Neural cell (in vitro differentiated cells): ENCODE results near the gene ZBTB7B. TPM values are rescaled to one million over a fixed set of nuclear protein-coding genes. Genes with fewer than 3 reads are reported as not detected.

Source experiments
- H2AFZ ChIP-seq: fragments of 200-600, 300-800 bp; sonication (generic), shearing (Covaris generic); 2 replicates; pipeline ENCODE4 v1.6.0; 2014; ENCODE audit warnings: low read depth, mild to moderate bottlenecking, antibody characterized with exemption, low read length, moderate library complexity
- H3F3A ChIP-seq: fragments of 200-600 bp; shearing (Covaris generic); 2 replicates; pipeline ENCODE4 v1.6.1; 2016; ENCODE audit warnings: mild to moderate bottlenecking, moderate library complexity, mixed read lengths, antibody characterized with exemption, low read length; ENCODE audit not compliant: insufficient read depth, poor library complexity, severe bottlenecking
- H3K27ac ChIP-seq: fragments of 200-600, 300-800 bp; sonication (generic), shearing (Covaris generic); 2 replicates; pipeline ENCODE4 v1.5.1; 2014; ENCODE audit warnings: mild to moderate bottlenecking, low read length, moderate library complexity
- H3K27me3 ChIP-seq: fragments of 300-800, 200-600 bp; sonication (generic), shearing (Covaris generic); 2 replicates; pipeline ENCODE4 v1.6.0; 2014; ENCODE audit warnings: mild to moderate bottlenecking, low read depth, low read length, moderate library complexity; ENCODE audit not compliant: insufficient read depth
- H3K36me3 ChIP-seq: fragments of 300-800, 200-600 bp; sonication (generic), shearing (Covaris generic); 2 replicates; pipeline ENCODE4 v1.5.1; 2014; ENCODE audit warnings: mild to moderate bottlenecking, antibody characterized with exemption, low read length, moderate library complexity; ENCODE audit not compliant: insufficient read depth
- H3K4me2 ChIP-seq: fragments of 300-800, 200-600 bp; sonication (generic), shearing (Covaris generic); 2 replicates; pipeline ENCODE4 v1.6.0; 2014; ENCODE audit warnings: mild to moderate bottlenecking, low read length
- H3K4me3 ChIP-seq: fragments of 300-800, 200-600 bp; sonication (generic), shearing (Covaris generic); 2 replicates; pipeline ENCODE4 v1.5.1; 2014; ENCODE audit warnings: mild to moderate bottlenecking, low read length, moderate library complexity
- H3K79me2 ChIP-seq: fragments of 200-600 bp; shearing (Covaris generic); replicated peaks from 2 replicates; pipeline ENCODE4 v1.6.0; 2014; ENCODE audit warnings: mild to moderate bottlenecking, low read length, moderate library complexity; ENCODE audit not compliant: insufficient read depth
- H3K9ac ChIP-seq: fragments of 300-800, 200-600 bp; sonication (generic), shearing (Covaris generic); 2 replicates; pipeline ENCODE4 v1.6.1; 2016; ENCODE audit warnings: mild to moderate bottlenecking, low read length, mixed read lengths
- H3K9me2 ChIP-seq: fragments of 200-600 bp; shearing (Covaris generic); 2 replicates; pipeline ENCODE4 v1.6.1; 2016; ENCODE audit warnings: mild to moderate bottlenecking, low read length, mixed read lengths; ENCODE audit not compliant: insufficient read depth
- H3K9me3 ChIP-seq: fragments of 200-600, 300-800 bp; sonication (generic), shearing (Covaris generic); 2 replicates; pipeline ENCODE4 v1.6.1; 2016; ENCODE audit warnings: mild to moderate bottlenecking, mixed run types, low read length, moderate library complexity, mixed read lengths
- H4K20me1 ChIP-seq: fragments of 200-600 bp; shearing (Covaris generic); 2 replicates; pipeline ENCODE4 v1.6.1; 2016; ENCODE audit warnings: mild to moderate bottlenecking, mixed run types; ENCODE audit not compliant: insufficient read depth
- EP300 ChIP-seq: fragments of 450-650 bp; conservative IDR thresholded peaks from 2 replicates; pipeline ENCODE4 v1.6.1; 2014; ENCODE audit warnings: antibody characterized with exemption, mild to moderate bottlenecking, moderate library complexity; ENCODE audit not compliant: poor library complexity, severe bottlenecking
- EZH2 ChIP-seq: fragments of 200-600, 300-800 bp; shearing (Covaris generic), sonication (generic); IDR thresholded peaks from 2 replicates; pipeline ENCODE4 v1.6.1; 2014; ENCODE audit warnings: antibody characterized with exemption, low read length, borderline replicate concordance, mild to moderate bottlenecking; ENCODE audit not compliant: insufficient read depth, poor library complexity, severe bottlenecking
- MXI1 ChIP-seq: fragments of 450-650 bp; conservative IDR thresholded peaks from 2 replicates; pipeline ENCODE4 v1.6.1; 2014; ENCODE audit warnings: antibody characterized with exemption, mild to moderate bottlenecking; ENCODE audit not compliant: poor library complexity, severe bottlenecking
- POLR2AphosphoS5 ChIP-seq: IDR thresholded peaks from 2 replicates; pipeline ENCODE4 v1.6.1; 2012
- RAD21 ChIP-seq: fragments of 450-650 bp; conservative IDR thresholded peaks from 2 replicates; pipeline ENCODE4 v1.6.1; 2014; ENCODE audit warnings: antibody characterized with exemption, mild to moderate bottlenecking, moderate library complexity
- SMC3 ChIP-seq: fragments of 450-650 bp; conservative IDR thresholded peaks from 2 replicates; pipeline ENCODE4 v1.6.1; 2014; ENCODE audit warnings: antibody characterized with exemption, mild to moderate bottlenecking, moderate library complexity; ENCODE audit not compliant: poor library complexity
- TAF1 ChIP-seq: IDR thresholded peaks from 2 replicates; pipeline ENCODE4 v1.6.1; 2012; ENCODE audit warnings: low read depth
- polyA plus RNA-seq: library from polyadenylated mRNA; depleted of rRNA; stranded (reverse); fragments of >200 nt; gene quantifications from 2 replicates; pipeline ENCODE4 v1.2.3, GENCODE V29; 2014
- TF ChIP-seq, protein P1 (sequence below): fragments of 450-650 bp; IDR thresholded peaks from 2 replicates; pipeline ENCODE4 v1.5.1; 2014; ENCODE audit warnings: antibody characterized with exemption, mild to moderate bottlenecking, moderate library complexity; ENCODE audit not compliant: poor library complexity, severe bottlenecking
- TF ChIP-seq, protein P2 (sequence below): IDR thresholded peaks from 2 replicates; pipeline ENCODE4 v1.6.1; 2012; ENCODE audit warnings: borderline replicate concordance

Gene ZBTB7B
- polyA plus RNA-seq, 1 donor from 2014 or later, result 0.54 TPM

DNA sequence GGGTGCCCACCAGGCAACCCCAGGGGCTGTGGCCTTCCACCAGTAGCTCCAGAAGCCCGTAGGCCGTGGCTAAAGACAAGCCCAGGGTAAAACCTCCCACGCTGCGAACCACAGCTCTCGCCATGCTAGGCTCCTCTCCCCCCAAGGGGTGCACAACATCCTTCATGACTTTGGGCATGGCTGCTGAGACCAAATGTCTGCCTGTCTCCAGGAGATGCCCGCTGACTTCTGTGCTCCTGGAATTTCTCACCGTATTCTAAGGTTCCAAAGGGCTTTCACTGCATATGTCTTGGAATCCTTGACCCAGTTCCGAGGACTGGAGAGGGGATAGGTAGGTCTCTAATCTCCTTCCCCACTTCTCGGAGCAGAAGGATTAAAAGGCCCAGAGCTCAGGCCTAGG lies 30.9 kb downstream of the ZBTB7B start, which contains the start of the genes DCST1 and DCST2:
Gene DCST1, plus strand, starts transcription at position 301 of the 400 bp plus-strand sequence. CDS start 213 bp downstream, outside the sequence.
Gene DCST2, minus strand, starts transcription at position 258 of the 400 bp plus-strand sequence. Its CDS starts 80 bp downstream, at position 178.
- Histone ChIP-seq H3K9ac (no peak within 1 kb of the TSS), H3K4me3 (no peak within 1 kb of the TSS), H4K20me1 (no peaks in the 10 kb centered on the region), H2AFZ (no peak within 1 kb of the TSS), H3K27me3 (no peaks in the 10 kb centered on the region), H3K27ac (no peak within 1 kb of the TSS), H3K79me2 (no peaks in the 10 kb centered on the region), H3K36me3 (no peaks in the 10 kb centered on the region), H3F3A (no peaks in the 10 kb centered on the region), H3K4me2 (no peak within 1 kb of the TSS), H3K9me2 (no peaks in the 10 kb centered on the region), H3K9me3 (no peaks in the 10 kb centered on the region)
- no peak for TF ChIP-seq MXI1
- no peak for TF ChIP-seq EP300
- TF ChIP-seq TAF1, result no peak
- TF ChIP-seq POLR2AphosphoS5, result no peak
- TF ChIP-seq, protein P1, sequence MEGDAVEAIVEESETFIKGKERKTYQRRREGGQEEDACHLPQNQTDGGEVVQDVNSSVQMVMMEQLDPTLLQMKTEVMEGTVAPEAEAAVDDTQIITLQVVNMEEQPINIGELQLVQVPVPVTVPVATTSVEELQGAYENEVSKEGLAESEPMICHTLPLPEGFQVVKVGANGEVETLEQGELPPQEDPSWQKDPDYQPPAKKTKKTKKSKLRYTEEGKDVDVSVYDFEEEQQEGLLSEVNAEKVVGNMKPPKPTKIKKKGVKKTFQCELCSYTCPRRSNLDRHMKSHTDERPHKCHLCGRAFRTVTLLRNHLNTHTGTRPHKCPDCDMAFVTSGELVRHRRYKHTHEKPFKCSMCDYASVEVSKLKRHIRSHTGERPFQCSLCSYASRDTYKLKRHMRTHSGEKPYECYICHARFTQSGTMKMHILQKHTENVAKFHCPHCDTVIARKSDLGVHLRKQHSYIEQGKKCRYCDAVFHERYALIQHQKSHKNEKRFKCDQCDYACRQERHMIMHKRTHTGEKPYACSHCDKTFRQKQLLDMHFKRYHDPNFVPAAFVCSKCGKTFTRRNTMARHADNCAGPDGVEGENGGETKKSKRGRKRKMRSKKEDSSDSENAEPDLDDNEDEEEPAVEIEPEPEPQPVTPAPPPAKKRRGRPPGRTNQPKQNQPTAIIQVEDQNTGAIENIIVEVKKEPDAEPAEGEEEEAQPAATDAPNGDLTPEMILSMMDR, result no peak
- TF ChIP-seq, protein P2, sequence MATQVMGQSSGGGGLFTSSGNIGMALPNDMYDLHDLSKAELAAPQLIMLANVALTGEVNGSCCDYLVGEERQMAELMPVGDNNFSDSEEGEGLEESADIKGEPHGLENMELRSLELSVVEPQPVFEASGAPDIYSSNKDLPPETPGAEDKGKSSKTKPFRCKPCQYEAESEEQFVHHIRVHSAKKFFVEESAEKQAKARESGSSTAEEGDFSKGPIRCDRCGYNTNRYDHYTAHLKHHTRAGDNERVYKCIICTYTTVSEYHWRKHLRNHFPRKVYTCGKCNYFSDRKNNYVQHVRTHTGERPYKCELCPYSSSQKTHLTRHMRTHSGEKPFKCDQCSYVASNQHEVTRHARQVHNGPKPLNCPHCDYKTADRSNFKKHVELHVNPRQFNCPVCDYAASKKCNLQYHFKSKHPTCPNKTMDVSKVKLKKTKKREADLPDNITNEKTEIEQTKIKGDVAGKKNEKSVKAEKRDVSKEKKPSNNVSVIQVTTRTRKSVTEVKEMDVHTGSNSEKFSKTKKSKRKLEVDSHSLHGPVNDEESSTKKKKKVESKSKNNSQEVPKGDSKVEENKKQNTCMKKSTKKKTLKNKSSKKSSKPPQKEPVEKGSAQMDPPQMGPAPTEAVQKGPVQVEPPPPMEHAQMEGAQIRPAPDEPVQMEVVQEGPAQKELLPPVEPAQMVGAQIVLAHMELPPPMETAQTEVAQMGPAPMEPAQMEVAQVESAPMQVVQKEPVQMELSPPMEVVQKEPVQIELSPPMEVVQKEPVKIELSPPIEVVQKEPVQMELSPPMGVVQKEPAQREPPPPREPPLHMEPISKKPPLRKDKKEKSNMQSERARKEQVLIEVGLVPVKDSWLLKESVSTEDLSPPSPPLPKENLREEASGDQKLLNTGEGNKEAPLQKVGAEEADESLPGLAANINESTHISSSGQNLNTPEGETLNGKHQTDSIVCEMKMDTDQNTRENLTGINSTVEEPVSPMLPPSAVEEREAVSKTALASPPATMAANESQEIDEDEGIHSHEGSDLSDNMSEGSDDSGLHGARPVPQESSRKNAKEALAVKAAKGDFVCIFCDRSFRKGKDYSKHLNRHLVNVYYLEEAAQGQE, result no peak
- no peak for TF ChIP-seq SMC3
- no peak for TF ChIP-seq EZH2
- TF ChIP-seq RAD21, result no peak

DNA sequence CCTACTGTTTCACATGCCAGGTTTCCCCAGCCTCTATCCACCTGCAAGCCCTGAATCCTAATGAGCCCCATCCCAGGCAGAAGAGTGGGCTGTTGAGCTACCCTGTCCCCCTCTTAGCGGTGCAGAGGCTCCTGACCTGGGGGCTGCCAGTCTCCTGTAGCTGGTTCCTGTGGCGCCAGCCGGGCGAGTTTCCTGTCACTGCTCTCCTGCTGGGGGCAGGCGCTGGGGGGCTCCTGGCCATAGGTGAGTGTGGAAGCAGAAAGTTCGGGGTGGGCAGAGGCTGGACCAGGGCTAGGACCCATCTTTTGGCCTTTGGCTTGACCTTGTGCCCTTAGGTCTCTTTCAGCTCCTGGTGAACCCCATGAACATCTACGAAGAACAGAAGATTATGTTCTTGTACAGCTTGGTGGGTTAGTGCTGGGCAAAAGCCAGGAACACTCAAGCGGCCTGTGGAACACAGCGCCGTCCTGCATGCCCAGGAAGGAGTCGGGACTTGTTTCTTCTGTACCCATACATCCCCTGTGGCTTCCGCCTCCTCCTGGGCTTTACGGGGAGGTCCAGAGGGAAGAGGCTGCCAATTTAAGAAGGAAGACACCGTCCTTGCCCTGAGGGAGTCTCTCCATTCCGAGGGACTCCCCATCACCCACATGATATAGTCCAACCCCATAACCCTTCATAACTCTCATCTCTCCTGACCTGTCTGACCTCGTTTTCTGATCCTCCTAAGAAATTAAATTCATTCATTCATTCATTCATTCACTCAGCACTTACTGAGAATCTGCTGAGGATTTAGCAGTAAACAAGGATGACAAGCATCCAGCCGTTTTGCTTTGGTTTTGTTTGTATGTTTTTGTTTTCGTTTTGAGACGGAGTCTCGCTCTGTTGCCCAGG lies 32.0 kb downstream of the ZBTB7B start:
- Histone ChIP-seq H2AFZ (no peak overlapping the region), H3K4me3 (no peak overlapping the region), H3K27me3 (no peaks in the 10 kb centered on the region), H3K36me3 (no peaks in the 10 kb centered on the region), H3K9ac (no peak overlapping the region), H3K4me2 (no peak overlapping the region), H3F3A (no peaks in the 10 kb centered on the region), H4K20me1 (no peaks in the 10 kb centered on the region), H3K9me2 (no peaks in the 10 kb centered on the region), H3K9me3 (no peaks in the 10 kb centered on the region), H3K79me2 (no peaks in the 10 kb centered on the region), H3K27ac (no peak overlapping the region)
- TF ChIP-seq EZH2 (no peak), RAD21 (no peak), EP300 (no peak), TAF1 (no peak), POLR2AphosphoS5 (no peak), SMC3 (no peak), MXI1 (no peak)
- TF ChIP-seq, protein P2, result no peak
- TF ChIP-seq, protein P1, result no peak
